ENCODE data around the gene CHD3.

DNA sequence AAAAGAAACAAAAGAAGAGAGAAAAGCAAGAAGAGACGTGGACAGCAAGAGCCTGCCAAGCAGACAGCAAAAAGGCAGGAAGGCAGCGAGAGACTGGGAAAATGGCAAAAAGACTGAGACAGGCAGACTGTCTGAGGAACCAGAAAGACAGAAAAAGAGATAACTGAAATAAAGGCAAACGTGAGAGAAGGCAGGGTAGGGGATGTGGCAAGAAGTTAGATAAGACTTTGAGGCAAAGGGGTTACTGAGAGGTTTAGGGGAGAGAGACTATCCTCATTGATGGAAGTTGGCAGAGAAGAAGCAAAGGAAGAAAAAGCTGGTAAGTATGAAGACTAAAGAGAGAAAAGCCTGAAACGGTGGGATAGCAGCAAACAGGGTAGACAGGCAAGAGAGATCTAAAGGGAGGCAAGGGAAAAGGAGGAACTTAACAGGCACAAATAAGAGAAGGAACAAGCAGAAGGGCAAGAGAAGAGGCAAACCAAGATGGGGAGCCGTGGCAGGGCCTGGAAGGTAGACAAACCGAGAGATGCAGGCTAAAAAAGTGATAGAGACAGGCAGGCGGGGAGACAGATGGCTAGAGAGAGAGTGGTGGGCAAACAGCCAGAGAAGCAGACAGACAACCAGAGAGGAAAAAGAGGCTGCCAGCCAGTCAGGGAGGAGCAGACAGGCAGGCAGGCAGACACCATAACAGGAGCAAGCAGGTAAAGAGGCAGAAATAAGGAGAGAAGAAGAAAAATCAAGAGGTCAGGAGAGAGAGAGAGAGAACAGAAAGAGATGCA, 7.1 kb upstream of the CHD3 start:
- TF ChIP-seq, protein P1, sequence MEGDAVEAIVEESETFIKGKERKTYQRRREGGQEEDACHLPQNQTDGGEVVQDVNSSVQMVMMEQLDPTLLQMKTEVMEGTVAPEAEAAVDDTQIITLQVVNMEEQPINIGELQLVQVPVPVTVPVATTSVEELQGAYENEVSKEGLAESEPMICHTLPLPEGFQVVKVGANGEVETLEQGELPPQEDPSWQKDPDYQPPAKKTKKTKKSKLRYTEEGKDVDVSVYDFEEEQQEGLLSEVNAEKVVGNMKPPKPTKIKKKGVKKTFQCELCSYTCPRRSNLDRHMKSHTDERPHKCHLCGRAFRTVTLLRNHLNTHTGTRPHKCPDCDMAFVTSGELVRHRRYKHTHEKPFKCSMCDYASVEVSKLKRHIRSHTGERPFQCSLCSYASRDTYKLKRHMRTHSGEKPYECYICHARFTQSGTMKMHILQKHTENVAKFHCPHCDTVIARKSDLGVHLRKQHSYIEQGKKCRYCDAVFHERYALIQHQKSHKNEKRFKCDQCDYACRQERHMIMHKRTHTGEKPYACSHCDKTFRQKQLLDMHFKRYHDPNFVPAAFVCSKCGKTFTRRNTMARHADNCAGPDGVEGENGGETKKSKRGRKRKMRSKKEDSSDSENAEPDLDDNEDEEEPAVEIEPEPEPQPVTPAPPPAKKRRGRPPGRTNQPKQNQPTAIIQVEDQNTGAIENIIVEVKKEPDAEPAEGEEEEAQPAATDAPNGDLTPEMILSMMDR (IDR thresholded peaks at IDR 0.05) = no peak
- TF ChIP-seq POLR2AphosphoS5 (IDR thresholded peaks at IDR 0.05; ENCODE audit: low read depth, low read length) = no peak
